H1 (cell line): ENCODE data around the gene AGPAT4.

Experiments used
- CBX8 ChIP-seq: fragments of 300-800, 300-1000 bp; sonication (generic); IDR thresholded peaks from 2 replicates; pipeline ENCODE4 v1.7.1; 2016; ENCODE audit warnings: low read depth, low read length, borderline replicate concordance
- CTCF ChIP-seq, 3 experiments: IDR thresholded peaks; 1 replicate in 2 of 3; 2 replicates in 1 of 3; pipeline versions ENCODE4 v1.5.1 to v1.6.1; 2011; ENCODE audit warnings: low read length in 3 of 3, mild to moderate bottlenecking in 3 of 3, inconsistent platforms in 2 of 3, low read depth in 1 of 3, moderate library complexity in 1 of 3; ENCODE audit not compliant: insufficient read depth in 1 of 3; ENCODE audit errors: control extremely low read depth in 1 of 3
- EGR1 ChIP-seq: IDR thresholded peaks from 2 replicates; pipeline ENCODE4 v1.6.1; 2011; ENCODE audit warnings: low read depth, low read length, borderline replicate concordance
- EP300 ChIP-seq, 2 experiments: IDR thresholded peaks; 1 replicate in 1 of 2; 2 replicates in 1 of 2; pipeline ENCODE4 v1.6.1; 2011 to 2012; ENCODE audit warnings: low read depth in 2 of 2, low read length in 2 of 2, mild to moderate bottlenecking in 2 of 2, borderline replicate concordance in 1 of 2, inconsistent platforms in 1 of 2, moderate library complexity in 1 of 2
- EZH2 ChIP-seq: fragments of 200-600 bp; sonication (generic); IDR thresholded peaks from 2 replicates; pipeline ENCODE4 v1.7.1; 2012; ENCODE audit warnings: low read depth, mild to moderate bottlenecking, moderate library complexity, low read length, inconsistent platforms; ENCODE audit not compliant: severe bottlenecking
- FOSL1 ChIP-seq: IDR thresholded peaks from 2 replicates; pipeline ENCODE4 v1.6.1; 2011; ENCODE audit warnings: mild to moderate bottlenecking, low read depth, low read length, moderate library complexity; ENCODE audit not compliant: insufficient read depth
- HDAC6 ChIP-seq: IDR thresholded peaks from one replicate; pipeline ENCODE4 v1.7.1; 2012; ENCODE audit warnings: low read depth, mild to moderate bottlenecking, inconsistent platforms, low read length, moderate library complexity
- MAX ChIP-seq: IDR thresholded peaks from 2 replicates; pipeline ENCODE4 v1.6.1; 2012; ENCODE audit warnings: inconsistent platforms
- POLR2A ChIP-seq, 2 experiments: IDR thresholded peaks; 1 replicate in 1 of 2; 2 replicates in 1 of 2; pipeline ENCODE4 v1.6.1; 2011; ENCODE audit warnings: low read depth in 2 of 2, low read length in 2 of 2, mild to moderate bottlenecking in 2 of 2; ENCODE audit errors: control extremely low read depth in 1 of 2
- POLR2AphosphoS5 ChIP-seq: IDR thresholded peaks from 2 replicates; pipeline ENCODE4 v1.6.1; 2011; ENCODE audit warnings: low read depth, low read length
- RAD21 ChIP-seq, 2 experiments: IDR thresholded peaks in 1 of 2; conservative IDR thresholded peaks in 1 of 2; 2 replicates each; pipeline ENCODE4 v1.6.1; 2011; ENCODE audit warnings: low read depth in 2 of 2, low read length in 2 of 2, improper control_type of control experiment in 1 of 2, inconsistent platforms in 1 of 2, mild to moderate bottlenecking in 1 of 2, moderate library complexity in 1 of 2
- SP1 ChIP-seq: IDR thresholded peaks from 2 replicates; pipeline ENCODE4 v1.6.1; 2011; ENCODE audit warnings: low read depth, low read length

GRCh38 chr6:161116554-161116953, 157.3 kb downstream of the AGPAT4 start:
- TF ChIP-seq CTCF (IDR thresholded peaks at IDR 0.05; ENCODE audit: control extremely low read depth in 1 of 3, insufficient read depth in 1 of 3, low read depth in 1 of 3, low read length in 3 of 3), result no peak
- no peak for TF ChIP-seq RAD21 (IDR thresholded peaks at IDR 0.05 in 1 of 2, conservative IDR thresholded peaks at IDR 0.05 in 1 of 2; ENCODE audit: low read depth in 2 of 2, low read length in 2 of 2)
- no peak for TF ChIP-seq HDAC6
- no peak for TF ChIP-seq CBX8
- TF ChIP-seq EGR1, result no peak
- TF ChIP-seq EZH2, result no peak
- TF ChIP-seq SP1, result no peak
- TF ChIP-seq POLR2AphosphoS5, result no peak
- TF ChIP-seq EP300 (IDR thresholded peaks at IDR 0.05; ENCODE audit: borderline replicate concordance in 1 of 2, low read depth in 2 of 2, low read length in 2 of 2), result no peak
- no peak for TF ChIP-seq MAX
- no peak for TF ChIP-seq FOSL1
- no peak for TF ChIP-seq POLR2A (IDR thresholded peaks at IDR 0.05; ENCODE audit: control extremely low read depth in 1 of 2, low read depth in 2 of 2, low read length in 2 of 2)
